WERI-Rb-1 (cell line): ENCODE data around the gene ACAT2.

Experiments used
- DNase-seq: peaks from one replicate; pipeline ENCODE4 v3.0.0-alpha.2; 2020
- H3K27ac ChIP-seq: fragments of 250-450 bp; sonication (Bioruptor Pico); 2 replicates; pipeline ENCODE4 v1.5.1; 2020; ENCODE audit warnings: mild to moderate bottlenecking, moderate library complexity
- H3K27me3 ChIP-seq: fragments of 250-450 bp; sonication (Bioruptor Pico); 2 replicates; pipeline ENCODE4 v1.5.1; 2021; ENCODE audit warnings: mild to moderate bottlenecking, low read depth, moderate library complexity; ENCODE audit not compliant: insufficient read depth, severe bottlenecking
- H3K36me3 ChIP-seq: fragments of 250-450 bp; sonication (Bioruptor Pico); 2 replicates; pipeline ENCODE4 v1.5.1; 2020; ENCODE audit warnings: mild to moderate bottlenecking, moderate library complexity
- H3K4me3 ChIP-seq: 2 replicates; pipeline ENCODE4 v1.5.1; 2011; ENCODE audit warnings: low read depth, mild to moderate bottlenecking, control low read depth, low read length
- H3K9me3 ChIP-seq: fragments of 250-450 bp; sonication (Bioruptor Pico); 2 replicates; pipeline ENCODE4 v1.5.1; 2021; ENCODE audit warnings: mild to moderate bottlenecking, moderate library complexity; ENCODE audit not compliant: severe bottlenecking
- CTCF ChIP-seq: IDR thresholded peaks from 2 replicates; pipeline ENCODE4 v1.5.1; 2011; ENCODE audit warnings: low read depth, mild to moderate bottlenecking, control low read depth, inconsistent platforms, low read length

Gene ACAT2

GRCh38 chr6:159772196-159772595 lies 10.4 kb downstream of the ACAT2 start:
- Histone ChIP-seq H3K27ac (no peak overlapping the region), H3K9me3 (no peaks in the 10 kb centered on the region), H3K27me3 (no peaks in the 10 kb centered on the region), H3K4me3 (no peak overlapping the region), H3K36me3 (peaks cover 91% of the 10 kb centered on the region)
- TF ChIP-seq CTCF: no peak
- DNase-seq: no peak

- TF ChIP-seq CTCF: no peak
- H3K9me3 ChIP-seq: no peaks in the 10 kb centered on the region
- no peak for DNase-seq
- no peak overlapping the region for H3K4me3 ChIP-seq
- peaks cover 91% of the 10 kb centered on the region for H3K36me3 ChIP-seq
- no peaks in the 10 kb centered on the region for H3K27me3 ChIP-seq
- no peak overlapping the region for H3K27ac ChIP-seq
These were observed 15.5 kb downstream of the ACAT2 start for GRCh38 chr6:159777240-159777904.

- H3K4me3 ChIP-seq: no peak overlapping the region
- H3K36me3 ChIP-seq: peaks cover 91% of the 10 kb centered on the region
- no peak for TF ChIP-seq CTCF
- no peak overlapping the region for H3K27ac ChIP-seq
- H3K27me3 ChIP-seq: no peaks in the 10 kb centered on the region
- no peaks in the 10 kb centered on the region for H3K9me3 ChIP-seq
- no peak for DNase-seq
These were observed 16.3 kb downstream of the ACAT2 start for GRCh38 chr6:159778131-159778530.

GRCh38 chr6:159778542-159779103 lies 16.8 kb downstream of the ACAT2 start:
- TF ChIP-seq CTCF: no peak
- H3K36me3 ChIP-seq: peaks cover 94% of the 10 kb centered on the region
- H3K4me3 ChIP-seq: no peak overlapping the region
- no peak overlapping the region for H3K27ac ChIP-seq
- no peak for DNase-seq
- H3K27me3 ChIP-seq: no peaks in the 10 kb centered on the region
- H3K9me3 ChIP-seq: no peaks in the 10 kb centered on the region

- DNase-seq: no peak
- no peak overlapping the region for H3K27ac ChIP-seq
These were observed 26.4 kb downstream of the ACAT2 start for GRCh38 chr6:159788276-159788675.

More at GRCh38 chr6:159788276-159788675, 26.4 kb downstream of the ACAT2 start:
- TF ChIP-seq CTCF: no peak
- peak overlapping the region; percentile 77 for H3K4me3 ChIP-seq
- peaks cover 71% of the 10 kb centered on the region for H3K36me3 ChIP-seq
- H3K9me3 ChIP-seq: no peaks in the 10 kb centered on the region
- H3K27me3 ChIP-seq: no peaks in the 10 kb centered on the region
